Glutamatergic neuron (in vitro differentiated cells): Measurements from ENCODE around the gene EXOC4. TPM values are rescaled to one million over a fixed set of nuclear protein-coding genes. Genes with fewer than 3 reads are reported as not detected.
"Not testable (repeated sequence)": the region's sequence is repeated elsewhere in the genome, so short reads cannot be mapped to it uniquely, and the experiment has no call there.

Experiments used
- DNase-seq: peaks from one replicate; pipeline ENCODE4 v3.0.0; 2022
- H3K27ac Mint-ChIP-seq: one replicate; pipeline ENCODE4 v1.8.0; 2020; ENCODE audit warnings: mild to moderate bottlenecking, mixed read lengths, inconsistent platforms; ENCODE audit not compliant: unreplicated experiment
- H3K27me3 Mint-ChIP-seq: one replicate; pipeline ENCODE4 v1.8.0; 2020; ENCODE audit warnings: mild to moderate bottlenecking, moderate library complexity, mixed read lengths, inconsistent platforms; ENCODE audit not compliant: unreplicated experiment
- H3K36me3 Mint-ChIP-seq: one replicate; pipeline ENCODE4 v1.8.0; 2020; ENCODE audit warnings: mild to moderate bottlenecking, mixed read lengths, inconsistent platforms; ENCODE audit not compliant: unreplicated experiment
- H3K4me1 Mint-ChIP-seq: one replicate; pipeline ENCODE4 v1.8.0; 2020; ENCODE audit warnings: mild to moderate bottlenecking, low read depth, mixed read lengths, inconsistent platforms; ENCODE audit not compliant: unreplicated experiment
- H3K4me3 Mint-ChIP-seq: one replicate; pipeline ENCODE4 v1.8.0; 2020; ENCODE audit warnings: mild to moderate bottlenecking, mixed read lengths, inconsistent platforms; ENCODE audit not compliant: unreplicated experiment
- H3K9me3 Mint-ChIP-seq: one replicate; pipeline ENCODE4 v1.8.0; 2020; ENCODE audit warnings: mild to moderate bottlenecking, moderate library complexity, mixed read lengths, inconsistent platforms; ENCODE audit not compliant: unreplicated experiment
- CTCF ChIP-seq: fragments of 200-600 bp; sonication (generic); IDR thresholded peaks from one replicate; pipeline ENCODE4 v1.5.0; 2021; ENCODE audit not compliant: partially characterized antibody, unreplicated experiment
- total RNA-seq: library from RNA; stranded (reverse); fragmentation: NEBNext Ultra II Directional; extraction: Animal tissue kit (Norgen Biotek cat#: 25700); gene quantifications from one replicate; pipeline ENCODE4 v1.2.1, GENCODE V29; 2021; ENCODE audit not compliant: unreplicated experiment

Gene EXOC4
- total RNA-seq, 1 donor from 2014 or later = 73.8 TPM

- no peak for TF ChIP-seq CTCF
- Mint-ChIP-seq H3K27me3 (no peaks in the 10 kb centered on the region), H3K4me1 (peaks cover 11% of the 10 kb centered on the region), H3K36me3 (peaks cover 7% of the 10 kb centered on the region), H3K4me3 (no peak overlapping the region), H3K9me3 (no peaks in the 10 kb centered on the region), H3K27ac (no peak overlapping the region)
- no peak for DNase-seq
Measured at GRCh38 chr7:133274265-133274664, 21.4 kb downstream of the EXOC4 start.

- DNase-seq = no peak
- Mint-ChIP-seq H3K4me3 (no peak overlapping the region), H3K27me3 (no peaks in the 10 kb centered on the region), H3K4me1 (peaks cover 6% of the 10 kb centered on the region), H3K9me3 (no peaks in the 10 kb centered on the region), H3K36me3 (peaks cover 7% of the 10 kb centered on the region), H3K27ac (no peak overlapping the region)
- TF ChIP-seq CTCF = no peak
Measured at GRCh38 chr7:133275008-133275407, 22.1 kb downstream of the EXOC4 start.

GRCh38 chr7:133275446-133276095, 22.7 kb downstream of the EXOC4 start:
- Mint-ChIP-seq H3K4me3 (no peak overlapping the region), H3K27ac (no peak overlapping the region), H3K9me3 (no peaks in the 10 kb centered on the region), H3K27me3 (no peaks in the 10 kb centered on the region), H3K4me1 (peaks cover 4% of the 10 kb centered on the region), H3K36me3 (peaks cover 7% of the 10 kb centered on the region)
- TF ChIP-seq CTCF = no peak
- no peak for DNase-seq

- H3K27me3 Mint-ChIP-seq, H3K36me3 Mint-ChIP-seq, DNase-seq, H3K4me3 Mint-ChIP-seq, H3K4me1 Mint-ChIP-seq, H3K9me3 Mint-ChIP-seq, H3K27ac Mint-ChIP-seq: not testable (repeated sequence)
Measured at GRCh38 chr7:133278975-133279374, 26.1 kb downstream of the EXOC4 start.

GRCh38 chr7:133282094-133282493, 29.2 kb downstream of the EXOC4 start:
- H3K4me1 Mint-ChIP-seq = peaks cover 15% of the 10 kb centered on the region
- H3K27ac Mint-ChIP-seq = no peak overlapping the region
- H3K4me3 Mint-ChIP-seq = no peak overlapping the region
- peaks cover 2% of the 10 kb centered on the region for H3K27me3 Mint-ChIP-seq
- no peak for TF ChIP-seq CTCF
- no peak for DNase-seq
- peaks cover 7% of the 10 kb centered on the region for H3K36me3 Mint-ChIP-seq
- H3K9me3 Mint-ChIP-seq = peaks cover 2% of the 10 kb centered on the region
